ENCODE results near the gene USP2. TPM values are rescaled to one million over a fixed set of nuclear protein-coding genes. Genes with fewer than 3 reads are reported as not detected.

The USP2 gene
- polyA plus RNA-seq, 3 donors = 1.6 to 8.8 (median 3.0) TPM

DNA sequence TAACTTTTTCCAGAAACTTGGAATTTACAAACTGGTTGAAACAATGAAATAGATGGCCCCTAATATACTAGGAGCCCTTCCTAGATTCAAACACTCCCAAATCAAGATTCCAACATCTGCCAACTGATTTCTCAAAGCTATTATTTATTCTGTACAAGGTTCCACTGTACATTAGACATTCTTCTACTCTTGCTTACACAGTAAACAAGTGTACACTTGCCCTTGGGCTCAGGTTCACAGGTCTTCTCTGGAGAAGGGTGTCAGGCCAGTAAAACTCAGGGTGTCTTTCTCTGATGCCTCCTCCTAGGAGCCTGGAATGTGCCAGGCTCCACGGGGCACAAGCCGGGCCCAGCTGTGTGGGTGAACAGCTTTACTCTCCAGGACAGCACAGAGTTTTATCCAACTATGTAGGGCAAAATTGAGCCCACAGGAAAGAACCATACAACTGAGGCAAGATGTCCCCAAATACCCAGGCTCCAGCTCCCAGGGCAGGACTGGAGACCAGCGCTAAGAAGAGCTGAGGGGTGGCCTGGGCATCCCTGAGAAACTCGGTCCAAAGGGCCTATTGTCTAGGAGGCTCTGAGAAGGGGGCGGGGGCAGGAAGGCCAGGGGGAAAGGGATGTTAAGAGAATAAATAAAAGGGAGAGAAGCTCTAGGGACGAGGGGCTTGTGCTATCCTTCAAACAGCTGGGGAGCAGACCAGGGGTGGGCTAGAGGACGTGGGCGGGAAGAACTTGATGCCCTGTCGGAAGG lies 26.2 kb downstream of the USP2 start:
- 71 to 81% (median 74%) methylated on average over 9 of the region's 9 CpGs for WGBS, 3 donors
- H3K27ac ChIP-seq (ENCODE audit: low read depth, low read length) = no peak overlapping the region

DNA sequence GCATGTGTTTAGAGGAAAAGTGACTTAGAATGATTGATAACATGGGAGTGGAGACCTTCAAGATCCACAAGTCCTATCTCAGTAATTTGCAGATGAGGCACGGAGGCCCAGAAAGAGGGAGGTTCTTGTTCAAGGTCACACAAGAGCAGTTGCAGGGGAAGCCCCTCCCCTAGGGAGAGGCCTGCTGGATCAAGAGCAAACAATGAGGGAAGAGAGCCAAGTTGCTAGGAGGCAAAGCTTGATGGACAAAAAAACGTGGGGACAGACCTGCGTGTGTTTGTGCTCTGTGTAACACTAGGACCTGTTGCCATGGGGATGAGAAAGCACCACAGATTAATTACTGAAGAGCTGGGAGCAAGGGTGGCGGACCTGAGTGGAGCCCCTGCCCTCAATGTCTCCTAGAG lies 28.6 kb downstream of the USP2 start:
- no peak overlapping the region for H3K27ac ChIP-seq (ENCODE audit: low read depth, low read length)
- WGBS, 3 donors = 14 to 48% (median 45%) methylated on average over 4 of the region's 4 CpGs

DNA sequence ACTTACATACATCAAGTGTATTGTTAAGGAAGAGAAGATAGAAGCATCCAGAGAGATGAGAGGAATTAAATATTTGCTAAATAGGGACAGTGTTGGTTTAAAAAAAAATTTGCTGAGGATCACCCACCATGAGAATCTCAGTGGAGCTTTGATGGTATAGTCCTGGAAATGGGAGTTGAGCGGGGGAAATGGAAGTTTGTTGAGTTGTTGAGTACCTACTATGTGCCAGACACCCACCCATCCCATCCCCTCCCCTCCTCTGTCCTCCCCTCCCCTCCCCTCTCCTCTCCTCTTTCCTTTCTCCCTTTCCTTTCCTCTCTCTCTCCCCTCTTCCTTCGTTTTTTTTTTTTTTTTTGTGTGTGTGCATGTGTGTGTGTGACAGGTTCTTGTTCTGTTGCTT lies 30.3 kb downstream of the USP2 start:
- H3K27ac ChIP-seq (ENCODE audit: low read depth, low read length) = no peak overlapping the region
- 44 to 100% (median 80%) methylated on average over 1 to 2 of the region's 2 CpGs for WGBS, 3 donors

DNA sequence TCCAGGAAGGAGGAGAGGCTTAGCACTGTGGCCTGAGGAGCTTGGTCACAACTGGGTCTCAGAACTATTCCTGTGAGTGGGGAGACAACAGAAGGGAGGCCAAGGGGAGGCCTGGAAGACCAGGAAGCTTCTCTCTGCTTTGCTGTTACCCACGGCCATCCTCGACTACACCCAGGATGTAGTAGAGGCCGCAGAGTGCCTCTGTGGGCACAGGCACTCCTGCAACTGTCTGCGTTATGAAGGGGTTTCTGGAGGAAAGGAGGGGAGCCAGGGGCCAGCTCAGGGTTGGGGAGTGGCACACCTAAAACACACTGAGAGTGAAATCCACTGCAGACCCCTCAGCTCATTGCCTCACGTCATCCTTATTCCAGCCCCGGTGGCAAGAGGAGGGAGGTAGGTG lies 31.2 kb downstream of the USP2 start:
- H3K27ac ChIP-seq (ENCODE audit: low read depth, low read length) = no peak overlapping the region
- WGBS, 3 donors = 73 to 81% (median 77%) methylated on average over 6 of the region's 6 CpGs

DNA sequence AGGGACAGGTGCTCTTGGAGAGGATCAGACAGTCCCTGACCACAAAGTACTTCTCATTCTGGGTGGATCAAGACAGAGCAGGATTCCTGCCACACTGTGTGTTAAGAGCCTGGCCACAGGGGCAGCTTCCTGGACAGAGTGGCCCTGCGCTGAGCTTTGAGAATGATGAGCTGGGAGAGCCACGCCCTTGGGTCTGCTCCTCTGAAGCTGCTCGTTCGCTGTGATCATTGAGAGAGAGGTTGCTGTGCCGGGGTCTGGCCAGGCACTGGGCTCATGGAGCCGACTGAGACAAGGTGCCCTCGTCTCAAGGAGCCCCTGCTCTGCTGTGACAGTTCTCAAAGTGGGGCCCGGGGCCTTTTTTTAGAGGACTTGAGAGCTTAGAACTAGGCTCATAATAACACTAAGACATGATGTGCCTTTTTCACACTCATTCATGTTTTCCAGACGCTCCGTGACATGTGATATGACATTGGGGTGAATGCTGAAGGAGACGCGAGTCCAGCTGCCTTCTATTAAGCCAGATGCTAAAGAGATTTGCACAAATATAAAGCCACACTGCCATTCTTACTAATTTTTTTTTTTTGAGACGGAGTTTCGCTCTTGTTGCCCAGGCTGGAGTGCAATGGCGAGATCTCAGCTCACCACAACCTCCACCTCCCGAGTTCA lies 33.4 kb downstream of the USP2 start:
- 80 to 83% (median 82%) methylated on average over 16 of the region's 16 CpGs for WGBS, 3 donors
- no peak overlapping the region for H3K27ac ChIP-seq (ENCODE audit: low read depth, low read length)

DNA sequence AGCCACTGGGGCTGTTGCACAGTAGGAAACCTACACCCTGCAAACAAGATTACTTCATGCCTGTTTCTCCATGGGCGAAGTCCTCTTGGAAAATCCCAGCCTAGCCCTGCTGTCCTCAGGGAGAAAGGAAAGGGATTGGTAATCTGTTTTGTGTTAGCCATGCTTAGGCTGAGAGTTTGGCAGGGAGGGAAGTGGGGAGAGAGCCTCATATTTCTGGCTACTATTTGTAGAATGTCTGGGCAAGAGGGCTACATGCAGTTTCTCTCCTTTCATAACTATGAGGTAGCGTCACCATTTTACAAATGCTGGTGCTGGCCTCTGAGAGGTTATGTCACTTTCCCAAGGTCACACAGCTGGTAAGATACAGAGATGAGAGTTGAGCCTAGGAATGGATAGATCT lies 34.2 kb downstream of the USP2 start:
- WGBS, 3 donors = 55 to 75% (median 57%) methylated on average over 2 of the region's 2 CpGs
- no peak overlapping the region for H3K27ac ChIP-seq (ENCODE audit: low read depth, low read length)

DNA sequence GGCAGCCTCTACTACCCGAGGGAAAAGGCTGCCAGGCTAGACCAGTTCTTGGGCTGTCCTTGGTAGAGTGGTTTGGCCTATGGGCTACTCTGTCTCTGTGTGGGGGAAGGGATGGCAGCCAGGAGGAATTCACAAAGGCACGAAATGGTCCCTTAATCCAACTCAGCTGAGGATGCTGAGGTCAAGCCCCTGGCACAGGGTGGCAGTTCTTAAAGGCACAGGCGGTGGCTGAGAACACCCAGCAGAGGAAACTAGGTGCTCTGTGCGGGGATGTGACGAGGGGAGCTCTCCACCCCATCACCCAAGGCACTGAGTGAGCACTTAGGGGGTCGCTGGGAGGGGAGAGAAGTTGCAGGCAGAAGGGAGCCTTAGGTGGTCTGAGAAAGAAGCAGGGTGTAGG lies 34.9 kb downstream of the USP2 start, which contains the start of gene MFRP:
Gene MFRP (minus strand): TSS at position 101 of the 400 bp plus-strand sequence. CDS start 192 bp downstream, outside the sequence.
- H3K27ac ChIP-seq (ENCODE audit: low read depth, low read length) = no peak within 1 kb of the TSS
- WGBS, 3 donors = 50 to 78% (median 66%) methylated on average over 6 of the region's 6 CpGs

DNA sequence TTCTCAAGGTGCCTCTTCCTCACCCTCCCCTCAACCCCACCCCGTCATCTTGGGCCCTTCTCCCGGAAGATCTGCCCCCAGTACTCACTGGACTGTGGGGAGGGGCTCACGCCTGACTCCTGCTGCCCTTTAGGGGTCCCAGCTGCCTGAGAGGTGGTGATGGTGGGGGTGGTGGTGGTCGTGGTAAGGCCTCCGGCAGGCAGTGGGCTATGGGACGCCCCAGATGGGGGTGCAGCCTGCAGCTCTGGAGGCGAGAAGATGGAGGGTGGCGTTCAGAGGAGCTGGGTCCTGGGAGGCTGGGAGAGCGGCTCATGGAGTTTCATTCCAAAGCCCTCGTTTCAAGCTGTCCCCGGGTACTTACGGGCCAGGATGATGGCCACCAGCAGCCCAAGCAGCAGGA lies 35.8 kb downstream of the USP2 start:
- WGBS, 3 donors = 87 to 92% (median 88%) methylated on average over 12 of the region's 12 CpGs
- no peak overlapping the region for H3K27ac ChIP-seq (ENCODE audit: low read depth, low read length)

DNA sequence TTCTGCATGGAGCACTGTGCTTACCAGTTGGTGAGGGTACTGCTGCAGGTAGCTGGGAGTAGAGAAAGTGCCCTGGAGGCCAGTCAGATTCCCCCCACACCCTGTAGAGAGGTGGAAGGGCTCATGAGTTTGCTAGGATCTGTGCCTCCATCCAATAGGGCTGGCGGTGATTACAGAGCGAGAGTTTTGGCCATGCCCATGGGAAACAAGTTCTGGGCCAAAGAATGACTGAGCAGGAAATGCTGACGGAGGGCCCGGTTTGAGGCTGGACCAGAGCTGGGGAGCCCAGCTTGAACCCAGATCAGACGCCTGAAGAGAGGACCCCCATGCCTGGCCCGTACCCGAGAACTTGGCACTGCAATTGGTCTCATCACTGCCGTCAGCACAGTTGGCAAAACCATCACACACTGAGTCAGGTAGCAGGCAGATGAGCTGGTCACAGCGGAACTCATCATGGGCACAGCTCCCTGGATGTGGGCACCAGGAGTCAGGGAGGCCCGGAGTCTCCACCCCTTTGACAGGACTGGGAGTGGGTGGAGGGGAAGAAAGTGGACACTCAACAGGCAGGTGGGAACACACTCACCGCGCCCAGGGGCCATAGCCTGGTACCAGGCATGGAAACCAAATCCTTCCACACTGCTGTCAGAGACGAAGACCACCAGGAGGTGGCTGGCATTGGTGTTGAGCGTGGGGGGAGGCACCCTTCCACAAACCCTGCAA lies 37.0 kb downstream of the USP2 start:
- WGBS, 3 donors = 73 to 83% (median 76%) methylated on average over 14 of the region's 14 CpGs
- H3K27ac ChIP-seq (ENCODE audit: low read depth, low read length) = no peak overlapping the region

DNA sequence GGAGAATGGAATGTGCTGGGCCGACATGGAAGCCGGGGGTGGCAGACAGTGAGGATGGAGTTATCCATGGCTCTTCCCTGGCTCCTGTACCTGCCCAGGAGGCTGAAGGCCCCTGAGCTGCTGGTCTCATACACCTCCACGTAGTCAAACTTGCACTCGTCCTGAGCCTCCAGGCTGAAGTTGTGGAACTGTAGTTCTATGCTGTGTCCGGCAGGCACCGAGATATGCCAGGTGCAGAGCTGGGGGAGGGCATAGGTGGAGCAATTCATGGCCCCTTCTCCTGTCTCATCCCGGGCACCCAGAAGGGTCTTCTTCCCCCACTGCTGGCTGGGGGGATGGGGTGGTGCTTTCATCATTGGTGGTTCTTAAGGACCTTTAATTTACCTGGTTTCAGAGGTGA lies 37.8 kb downstream of the USP2 start:
- H3K27ac ChIP-seq (ENCODE audit: low read depth, low read length) = no peak overlapping the region
- WGBS, 3 donors = 85 to 90% (median 88%) methylated on average over 7 of the region's 7 CpGs

DNA sequence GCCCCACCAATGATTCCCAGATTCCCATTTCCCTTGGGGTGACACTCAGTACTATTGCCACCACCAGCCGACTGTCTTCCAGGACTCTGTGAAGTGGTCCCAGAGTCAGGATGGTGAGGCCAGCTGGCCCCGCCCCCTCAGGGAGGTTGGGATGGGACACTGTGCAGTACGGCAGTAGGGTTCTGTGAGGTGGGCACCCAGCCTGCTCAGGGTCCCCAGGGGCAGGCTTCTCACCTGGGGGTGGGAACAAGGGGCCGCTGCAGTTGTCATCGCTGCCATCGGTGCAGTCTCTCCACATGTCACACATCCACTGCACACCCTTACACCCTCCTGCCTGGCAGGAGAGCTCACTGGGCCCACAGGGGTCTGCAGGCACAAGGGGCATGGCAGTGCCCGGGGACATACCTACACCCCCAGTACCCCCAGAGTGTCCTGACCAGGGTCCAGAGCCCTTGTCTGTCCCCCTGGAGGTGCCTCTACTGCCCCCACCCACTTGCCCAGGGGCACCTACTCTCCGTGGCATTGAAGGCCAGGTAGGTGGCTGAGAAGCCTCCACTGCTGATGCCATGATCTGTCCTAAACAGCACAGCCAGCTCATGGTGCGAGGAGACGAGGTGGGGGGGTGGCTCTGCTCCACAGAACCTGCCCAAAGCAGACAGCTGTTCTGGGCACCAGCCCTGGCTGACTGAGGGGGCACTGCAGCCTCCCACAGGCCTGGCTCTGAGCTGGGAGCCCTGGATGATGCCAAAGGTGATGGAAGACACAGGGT lies 38.9 kb downstream of the USP2 start:
- H3K27ac ChIP-seq (ENCODE audit: low read depth, low read length) = no peak overlapping the region
- WGBS, 3 donors = 85 to 89% (median 86%) methylated on average over 10 of the region's 10 CpGs

DNA sequence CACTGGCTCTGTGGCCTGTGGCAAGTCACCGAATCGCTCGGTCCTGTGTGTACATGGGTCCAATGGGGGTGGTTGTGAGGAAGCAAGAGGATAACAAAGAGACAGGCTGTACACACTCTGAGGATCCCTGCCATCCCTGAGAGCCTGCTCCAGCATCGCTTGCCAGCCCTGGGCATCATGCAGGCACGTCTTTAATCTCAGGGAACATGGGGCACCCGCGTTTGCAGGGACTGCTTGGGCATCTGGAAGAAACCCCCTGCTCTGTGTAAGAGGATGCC lies 39.5 kb downstream of the USP2 start:
- H3K27ac ChIP-seq (ENCODE audit: low read depth, low read length) = no peak overlapping the region
- WGBS, 3 donors = 70 to 85% (median 85%) methylated on average over 7 of the region's 7 CpGs

DNA sequence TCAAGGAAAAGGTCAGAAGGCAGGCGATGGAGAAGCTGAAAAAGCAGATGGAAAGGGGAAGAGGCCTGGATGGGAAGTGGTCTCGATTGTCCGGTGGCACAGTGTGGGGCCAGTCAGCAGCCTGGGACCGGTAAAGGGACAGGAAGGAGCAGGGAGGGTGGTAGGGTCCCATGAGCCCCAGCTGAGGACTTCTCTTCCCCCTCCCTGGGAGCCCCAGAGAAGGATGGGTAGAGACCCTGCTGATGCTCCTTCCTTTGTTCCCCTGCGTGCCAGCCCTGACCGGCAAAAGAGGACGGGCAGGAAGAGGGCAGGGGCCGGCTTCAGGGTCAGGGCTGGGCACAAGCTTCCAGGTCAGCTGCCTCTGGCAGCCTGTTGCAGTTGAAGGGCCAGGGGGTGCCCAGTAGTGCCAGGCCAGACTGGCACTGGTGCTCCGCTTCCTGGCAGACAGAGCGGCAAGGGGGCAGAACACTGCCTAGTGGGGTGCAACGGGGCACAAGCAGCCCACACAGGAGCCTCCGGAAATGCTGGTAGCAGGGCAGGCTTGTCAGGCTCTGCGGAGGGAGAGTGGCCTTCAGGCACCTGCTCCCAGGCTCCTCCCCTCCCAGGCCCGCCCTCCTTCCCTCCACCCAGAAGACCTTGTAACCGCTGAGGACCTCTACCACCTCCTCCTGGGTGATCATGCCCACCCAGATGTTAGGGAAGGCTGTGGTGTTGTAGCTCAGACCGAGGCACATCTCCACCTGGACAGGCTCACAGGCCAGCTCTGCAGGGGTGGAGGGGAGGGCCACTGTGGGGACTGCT lies 40.1 kb downstream of the USP2 start:
- H3K27ac ChIP-seq (ENCODE audit: low read depth, low read length) = peak overlapping the region; percentile 78
- WGBS, 3 donors = 28 to 42% (median 34%) methylated on average over 15 to 16 of the region's 16 CpGs

DNA sequence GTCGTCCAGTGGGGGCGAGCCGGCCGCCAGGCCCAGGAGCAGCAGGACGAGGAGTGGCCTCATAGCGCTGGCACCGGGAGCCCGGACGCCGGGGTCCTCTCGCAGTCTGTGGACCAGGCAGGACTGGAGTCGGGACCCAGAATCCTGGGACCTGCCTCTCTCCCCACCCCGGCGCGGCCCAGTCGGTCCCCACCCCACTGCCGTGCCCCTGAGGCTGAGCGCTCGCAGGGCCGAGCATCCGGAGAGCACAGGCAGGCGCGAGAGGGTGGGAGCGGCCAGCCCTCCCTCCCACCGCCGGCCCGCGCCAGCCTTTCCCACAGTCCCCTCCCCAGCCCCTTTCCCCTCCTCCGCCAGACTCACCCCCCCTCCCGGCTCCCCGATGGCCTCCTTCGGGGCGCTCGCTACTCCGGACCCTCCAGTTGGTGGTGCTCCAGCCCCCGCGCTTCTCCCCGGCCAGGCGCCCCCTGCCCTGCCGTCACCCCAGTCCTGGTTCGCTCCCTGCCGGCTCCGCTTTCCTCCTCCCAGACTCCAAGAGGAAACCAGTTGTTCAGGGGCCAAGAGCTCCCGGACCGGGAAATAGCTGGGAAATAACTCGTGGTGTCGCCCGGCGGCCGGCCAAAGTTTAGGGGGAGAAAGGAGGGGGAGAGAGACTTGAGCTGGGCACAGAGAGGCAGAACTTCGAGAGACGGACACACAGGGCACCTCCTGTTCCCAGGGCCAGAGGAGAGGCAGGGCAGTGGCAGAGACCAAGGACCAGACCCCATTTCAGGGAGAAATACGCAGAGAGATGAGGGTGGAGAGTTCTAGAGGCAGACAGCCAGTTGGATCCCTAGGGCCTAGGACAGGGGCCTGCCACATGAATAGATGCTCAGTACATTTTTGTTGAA lies 40.9 kb downstream of the USP2 start, which contains the start of gene C1QTNF5:
Gene C1QTNF5 (minus strand): TSS at position 549 of the 887 bp plus-strand sequence. CDS start 486 bp downstream, at position 63.
- 3 to 18% (median 3%) methylated on average over 37 to 53 of the region's 53 CpGs for WGBS, 3 donors

DNA sequence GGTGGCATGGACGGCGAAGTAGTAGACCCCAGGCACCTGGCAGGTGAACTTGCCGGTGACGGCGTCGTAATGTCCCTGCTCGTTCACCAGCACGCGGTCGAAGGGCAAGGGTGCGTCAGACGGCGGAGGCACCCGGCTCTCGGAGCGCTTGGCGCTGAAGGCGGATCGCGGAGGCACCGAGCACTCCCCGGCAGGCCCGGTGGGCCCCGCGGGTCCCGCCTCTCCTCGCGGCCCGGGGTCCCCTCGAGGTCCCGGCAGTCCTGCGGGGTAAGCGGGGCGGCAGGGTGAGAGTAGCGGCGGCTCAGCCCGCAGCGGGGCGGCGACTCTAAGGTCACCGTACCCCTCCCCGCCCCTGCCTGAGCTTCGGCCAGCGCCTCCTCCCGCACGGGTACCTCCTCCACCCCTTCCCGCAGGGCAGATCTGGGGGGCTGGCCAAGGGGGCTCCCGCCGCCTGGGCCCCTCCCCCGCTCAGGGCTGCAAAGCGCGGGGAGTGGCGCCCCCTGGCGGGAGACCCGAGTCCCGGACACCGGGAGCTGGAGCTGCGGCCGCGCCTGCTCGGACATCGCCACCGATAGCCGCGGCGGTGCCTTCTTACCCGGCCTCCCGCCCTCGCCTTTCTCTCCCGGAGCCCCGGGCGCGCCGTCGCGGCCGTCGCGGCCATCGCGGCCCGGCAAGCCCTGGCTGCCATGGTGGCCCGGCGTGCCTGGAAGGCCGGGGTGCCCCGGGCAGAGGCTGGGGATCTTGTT lies 41.7 kb downstream of the USP2 start:
- 3 to 7% (median 3%) methylated on average over 69 to 86 of the region's 86 CpGs for WGBS, 3 donors
- H3K27ac ChIP-seq (ENCODE audit: low read depth, low read length) = peak overlapping the region; percentile 78

More for the DNA sequence above, 40.9 kb downstream of the USP2 start, which contains the start of gene C1QTNF5:
- H3K27ac ChIP-seq (ENCODE audit: low read depth, low read length) = peak within 1 kb of the TSS; percentile 78

DNA sequence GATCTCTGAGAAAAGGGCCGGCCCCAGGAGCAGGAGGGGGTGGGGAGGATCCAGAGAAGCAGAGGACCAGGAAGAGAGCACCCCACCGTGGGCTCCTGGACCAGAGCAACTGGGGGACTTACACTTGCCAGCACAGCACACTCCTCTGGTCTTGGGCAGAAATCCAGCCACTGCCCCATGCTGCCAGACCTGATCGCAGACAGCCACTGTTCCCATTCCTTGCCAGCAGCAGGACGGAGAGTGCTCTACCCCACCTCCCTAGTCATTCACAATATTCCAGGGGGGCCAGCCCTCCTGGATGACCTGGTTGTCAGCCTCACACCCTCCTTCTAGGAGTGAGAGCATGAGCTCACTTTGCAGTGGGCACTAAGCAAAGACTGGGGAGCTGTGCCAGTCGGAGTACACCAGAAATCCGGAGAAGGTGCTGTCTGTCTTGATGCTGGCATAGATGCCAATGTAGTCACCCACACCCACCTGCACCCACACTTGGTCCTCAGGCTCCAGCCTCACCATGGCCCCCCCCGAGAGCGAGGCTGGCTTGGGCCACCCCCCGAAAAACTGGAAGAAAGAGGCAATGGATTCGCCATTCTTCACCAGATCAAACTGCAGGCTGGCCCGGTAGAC lies 42.4 kb downstream of the USP2 start:
- 43 to 58% (median 49%) methylated on average over 11 of the region's 11 CpGs for WGBS, 3 donors
- H3K27ac ChIP-seq (ENCODE audit: low read depth, low read length) = no peak overlapping the region
